Cardiac fibroblast (primary cell): Measurements from ENCODE around the gene DUS2.

Experiments used
- DNase-seq, 2 donors: peaks; one replicate each; pipeline versions ENCODE4 v3.0.0 to v3.0.0-alpha.2; 2010; ENCODE audit warnings: low read depth in 2 of 2
- H3K4me3 ChIP-seq, 2 donors: replicated peaks in 1 of 2; 1 replicate in 1 of 2; 2 replicates in 1 of 2; pipeline ENCODE4 v1.5.1; 2011; ENCODE audit warnings: low read depth in 2 of 2, low read length in 2 of 2, mild to moderate bottlenecking in 2 of 2, moderate library complexity in 1 of 2
- CTCF ChIP-seq: IDR thresholded peaks from one replicate; pipeline ENCODE4 v1.5.1; 2011; ENCODE audit warnings: low read depth, mild to moderate bottlenecking, low read length, inconsistent platforms

Gene DUS2

GRCh38 chr16:67982011-67982696 lies 40.9 kb upstream of the DUS2 start:
- no peak for TF ChIP-seq CTCF
- H3K4me3 ChIP-seq: no peak overlapping the region
- no peak for DNase-seq

- DNase-seq: no peak
- TF ChIP-seq CTCF: no peak
- no peak overlapping the region for H3K4me3 ChIP-seq
Observed at GRCh38 chr16:67986949-67987348, 36.1 kb upstream of the DUS2 start.

- peak; percentile 35 to 55 for DNase-seq
- no peak overlapping the region for H3K4me3 ChIP-seq
Observed at GRCh38 chr16:67987460-67988160, 35.5 kb upstream of the DUS2 start.

GRCh38 chr16:67988675-67989074 lies 34.4 kb upstream of the DUS2 start:
- no peak overlapping the region for H3K4me3 ChIP-seq
- DNase-seq: no peak
- TF ChIP-seq CTCF: no peak

More at GRCh38 chr16:67987460-67988160, 35.5 kb upstream of the DUS2 start:
- no peak for TF ChIP-seq CTCF

GRCh38 chr16:67989322-67990017 lies 33.6 kb upstream of the DUS2 start:
- no peak overlapping the region for H3K4me3 ChIP-seq
- DNase-seq: no peak
- no peak for TF ChIP-seq CTCF

- no peak for DNase-seq
- no peak overlapping the region for H3K4me3 ChIP-seq
- no peak for TF ChIP-seq CTCF
Observed at GRCh38 chr16:67990018-67990386, 33.1 kb upstream of the DUS2 start.
